WTC11 (cell line): ENCODE measurements around the gene CEP20. TPM values are rescaled to one million over a fixed set of nuclear protein-coding genes. Genes with fewer than 3 reads are reported as not detected.
"Not testable (repeated sequence)": the region's sequence is repeated elsewhere in the genome, so short reads cannot be mapped to it uniquely, and the experiment has no call there.

ENCODE experiments used
- ATAC-seq: fragments of 200-7000 bp; cut with Tn5 transposase; 2 replicates; pipeline ENCODE4 v1.10.0; 2021; ENCODE audit warnings: mild to moderate bottlenecking, moderate library complexity
- Bru-seq: library from RNA; stranded (reverse); fragments of 400-500 nt; gene quantifications from one replicate; lab custom pipeline; 2021; lab: Mats Ljungman, UMichigan
- CTCF ChIA-PET: fragments of 300-600 bp; sonication (Branson Sonifier 250); formaldehyde crosslinking; loops from one replicate; lab custom pipeline; 2021; ENCODE audit warnings: antibody characterized with exemption; lab: Charles Lee
- POLR2A ChIA-PET: fragments of 350-600 bp; sonication (Branson Sonifier 250); formaldehyde crosslinking; loops from one replicate; lab custom pipeline; 2021; ENCODE audit warnings: antibody characterized with exemption; lab: Charles Lee
- DNase-seq: peaks from one replicate; pipeline ENCODE4 v3.0.0; 2021; ENCODE audit warnings: low spot score
- H3K27ac Mint-ChIP-seq: 2 replicates; pipeline ENCODE4 v1.8.0; 2021; ENCODE audit warnings: mixed read lengths
- H3K27me3 Mint-ChIP-seq: 2 replicates; pipeline ENCODE4 v1.8.0; 2021; ENCODE audit warnings: low read depth, mild to moderate bottlenecking, moderate library complexity, mixed read lengths
- H3K36me3 Mint-ChIP-seq: 2 replicates; pipeline ENCODE4 v1.8.0; 2021; ENCODE audit warnings: mixed read lengths
- H3K4me1 Mint-ChIP-seq: 2 replicates; pipeline ENCODE4 v1.8.0; 2022; ENCODE audit warnings: mixed read lengths
- H3K4me3 Mint-ChIP-seq: 2 replicates; pipeline ENCODE4 v1.8.0; 2021; ENCODE audit warnings: mild to moderate bottlenecking, moderate library complexity, mixed read lengths
- H3K9me3 Mint-ChIP-seq: 2 replicates; pipeline ENCODE4 v1.8.0; 2021; ENCODE audit warnings: mixed read lengths
- FOXJ3 ChIP-seq: sonication (generic); formaldehyde crosslinking; IDR thresholded peaks from 2 replicates; pipeline ENCODE4 v1.9.0; 2021; ENCODE audit warnings: missing genetic modification reagents, mild to moderate bottlenecking, borderline replicate concordance
- GABPB1 ChIP-seq: sonication (generic); formaldehyde crosslinking; IDR thresholded peaks from 2 replicates; pipeline ENCODE4 v1.8.1; 2023; ENCODE audit warnings: mild to moderate bottlenecking, missing genetic modification reagents
- IRF1 ChIP-seq: sonication (generic); formaldehyde crosslinking; IDR thresholded peaks from 2 replicates; pipeline ENCODE4 v1.8.0; 2023; ENCODE audit warnings: missing genetic modification reagents
- JUN ChIP-seq: sonication (generic); formaldehyde crosslinking; IDR thresholded peaks from 2 replicates; pipeline ENCODE4 v1.8.0; 2023; ENCODE audit warnings: mild to moderate bottlenecking, missing genetic modification reagents
- KAT7 ChIP-seq: sonication (generic); formaldehyde crosslinking; IDR thresholded peaks from 2 replicates; pipeline ENCODE4 v1.8.1; 2023; ENCODE audit warnings: missing genetic modification reagents, mild to moderate bottlenecking, borderline replicate concordance
- MAX ChIP-seq: sonication (generic); formaldehyde crosslinking; IDR thresholded peaks from 2 replicates; pipeline ENCODE4 v1.8.0; 2022; ENCODE audit warnings: mild to moderate bottlenecking, missing genetic modification reagents
- MYBL2 ChIP-seq: sonication (generic); formaldehyde crosslinking; IDR thresholded peaks from 2 replicates; pipeline ENCODE4 v1.8.1; 2023; ENCODE audit warnings: mild to moderate bottlenecking, moderate library complexity, missing genetic modification reagents
- NFE2L1 ChIP-seq: sonication (generic); formaldehyde crosslinking; IDR thresholded peaks from 2 replicates; pipeline ENCODE4 v1.8.1; 2023; ENCODE audit warnings: missing genetic modification reagents
- NFYB ChIP-seq: sonication (generic); formaldehyde crosslinking; conservative IDR thresholded peaks from 2 replicates; pipeline ENCODE4 v1.8.0; 2022; ENCODE audit warnings: low read depth, missing genetic modification reagents
- PREB ChIP-seq: sonication (generic); formaldehyde crosslinking; IDR thresholded peaks from 2 replicates; pipeline ENCODE4 v1.8.1; 2022; ENCODE audit warnings: mild to moderate bottlenecking, missing genetic modification reagents, moderate library complexity, borderline replicate concordance
- SP1 ChIP-seq: sonication (generic); formaldehyde crosslinking; conservative IDR thresholded peaks from 2 replicates; pipeline ENCODE4 v1.8.1; 2022; ENCODE audit warnings: missing genetic modification reagents
- ZBTB43 ChIP-seq: sonication (generic); formaldehyde crosslinking; IDR thresholded peaks from 2 replicates; pipeline ENCODE4 v1.8.1; 2023; ENCODE audit warnings: mild to moderate bottlenecking, missing genetic modification reagents
- ZNF138 ChIP-seq: sonication (generic); formaldehyde crosslinking; conservative IDR thresholded peaks from 2 replicates; pipeline ENCODE4 v1.8.1; 2022; ENCODE audit warnings: mild to moderate bottlenecking, moderate library complexity, missing genetic modification reagents
- ZNF532 ChIP-seq: fragments of 250-450 bp; sonication (Bioruptor Pico); IDR thresholded peaks from 2 replicates; pipeline ENCODE4 v1.9.0; 2021; ENCODE audit warnings: mild to moderate bottlenecking, borderline replicate concordance
- long read RNA-seq, 3 experiments: library from RNA in 1 of 3; library from capped mRNA in 1 of 3; library from polyadenylated mRNA in 1 of 3; unstranded in 2 of 3; stranded (forward) in 1 of 3; transcript quantifications; one replicate each; pipeline ENCODE4 v2.0.0, GENCODE V29; 2021
- total RNA-seq: library from RNA; stranded (reverse); gene quantifications from 3 replicates; pipeline ENCODE4 v1.2.3, GENCODE V29; 2021

The CEP20 gene
- 35.7 to 39.5 TPM (median 39.1 TPM) in 3 replicates for total RNA-seq
- percentile 88 among the genes with signal in this experiment for Bru-seq, nascent RNA
- long read RNA-seq, experiment 1, transcript FOPNL-201 (5 exons, 2,275 nt) = major isoform, 198 of 248 reads
- long read RNA-seq, experiment 1, transcript FOPNL-208 (4 exons, 565 nt) = minor isoform, 10 of 248 reads
- long read RNA-seq, experiment 1, partial matches to known transcripts = 18 of 248 reads
- long read RNA-seq, experiment 1, other reads (novel, unspliced or antisense) = 13 of 248 reads
- long read RNA-seq, experiment 2, transcript FOPNL-201 (5 exons, 2,275 nt) = major isoform, 27 of 61 reads
- long read RNA-seq, experiment 2, transcript FOPNL-208 (4 exons, 565 nt) = minor isoform, 5 of 61 reads
- long read RNA-seq, experiment 2, partial matches to known transcripts = 5 of 61 reads
- long read RNA-seq, experiment 2, other reads (novel, unspliced or antisense) = 21 of 61 reads
- long read RNA-seq, experiment 3, transcript FOPNL-201 (5 exons, 2,275 nt) = major isoform, 47 of 76 reads
- long read RNA-seq, experiment 3, partial matches to known transcripts = 3 of 76 reads
- long read RNA-seq, experiment 3, other reads (novel, unspliced or antisense) = 17 of 76 reads

- TF ChIP-seq IRF1 (CRISPR knock-in tag) (no peak), ZNF532 (CRISPR knock-in tag) (no peak), GABPB1 (CRISPR knock-in tag) (peak; percentile 47), ZNF138 (CRISPR knock-in tag) (no peak), MAX (CRISPR knock-in tag) (peak; percentile 41; the same call in 1 of the 2 replicates), NFE2L1 (CRISPR knock-in tag) (peak; percentile 35; the same call in 1 of the 2 replicates), PREB (CRISPR knock-in tag) (0 out of 2 replicates have a peak, but pooled peaks have one; percentile 21), KAT7 (CRISPR knock-in tag) (0 out of 2 replicates have a peak, but pooled peaks have one; percentile 71), MYBL2 (CRISPR knock-in tag) (0 out of 2 replicates have a peak, but pooled peaks have one; percentile 67), SP1 (CRISPR knock-in tag) (peak; percentile 94), JUN (0 out of 2 replicates have a peak, but pooled peaks have one; percentile 11), FOXJ3 (no peak), ZBTB43 (CRISPR knock-in tag) (no peak), NFYB (peak; percentile 79)
- POLR2A ChIA-PET = interaction anchor here (0.5 to 2.1 kb wide), 13 partner anchors 9 to 1853 kb away, joined by 3 to 7 read pairs (median 5); no protein-coding TSS in a partner anchor
- ATAC-seq (peak; percentile 99), DNase-seq (peak; percentile 100)
- H3K9me3 Mint-ChIP-seq = no peaks in the 10 kb centered on the region
- peak within 1 kb of the TSS; percentile 100 for H3K4me3 Mint-ChIP-seq
- H3K4me1 Mint-ChIP-seq = peaks cover 14% of the 10 kb centered on the region
- 0 out of 2 replicates have a peak, but pooled peaks cover 2% of the 10 kb centered on the region for H3K36me3 Mint-ChIP-seq
- peak within 1 kb of the TSS; percentile 96 for H3K27ac Mint-ChIP-seq
- H3K27me3 Mint-ChIP-seq = no peaks in the 10 kb centered on the region
- CTCF ChIA-PET = interaction anchor here (0.5 to 4.4 kb wide), 18 partner anchors 9 to 299 kb away, joined by 3 to 44 read pairs (median 4); partner anchors contain the start of gene MYH11
These were observed at the start of gene CEP20 for GRCh38 chr16:15888072-15888976. CEP20 (minus strand) TSS chr16:15888603; CDS start chr16:15888585, 18 bp downstream.

- not testable (repeated sequence) for H3K4me1 Mint-ChIP-seq, H3K9me3 Mint-ChIP-seq
These were observed 48.4 kb upstream of the CEP20 start for GRCh38 chr16:15936809-15937208.

More at GRCh38 chr16:15936809-15937208, 48.4 kb upstream of the CEP20 start:
- CTCF ChIA-PET = interaction anchor here (0.7 kb wide), 1 partner anchor 206 kb away, joined by 4 read pairs; no protein-coding TSS in a partner anchor
- DNase-seq, H3K27ac Mint-ChIP-seq, ATAC-seq, POLR2A ChIA-PET, H3K27me3 Mint-ChIP-seq, H3K36me3 Mint-ChIP-seq, H3K4me3 Mint-ChIP-seq: not testable (repeated sequence)
